ENCODE data around the gene STAT3.
A peak's percentile ranks its signal among the peaks of the same experiment; 100 is the strongest.
"Not testable (repeated sequence)": the region's sequence is repeated elsewhere in the genome, so short reads cannot be mapped to it uniquely, and the experiment has no call there.

STAT3 gene

DNA sequence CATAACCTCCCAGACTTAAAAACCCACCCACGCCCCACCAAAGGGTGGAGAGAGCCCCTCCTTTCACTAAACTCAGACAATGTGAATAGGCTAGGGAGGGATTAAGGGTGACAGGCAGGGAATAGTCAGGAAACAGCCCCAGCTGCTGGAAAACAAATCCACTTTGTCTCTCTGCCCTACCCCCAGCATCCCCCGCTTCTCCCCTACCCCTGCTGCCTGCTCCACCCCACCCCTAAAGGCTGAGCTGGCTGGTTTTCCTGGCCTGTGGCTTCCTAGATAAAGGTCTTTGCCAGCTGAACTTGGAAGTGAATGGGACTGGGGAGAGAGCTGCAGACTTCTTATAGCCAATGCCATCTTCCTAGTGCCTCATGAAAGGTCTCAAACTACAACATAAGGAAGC, 19.8 kb upstream of the STAT3 start:
- DNase-seq, result no peak

DNA sequence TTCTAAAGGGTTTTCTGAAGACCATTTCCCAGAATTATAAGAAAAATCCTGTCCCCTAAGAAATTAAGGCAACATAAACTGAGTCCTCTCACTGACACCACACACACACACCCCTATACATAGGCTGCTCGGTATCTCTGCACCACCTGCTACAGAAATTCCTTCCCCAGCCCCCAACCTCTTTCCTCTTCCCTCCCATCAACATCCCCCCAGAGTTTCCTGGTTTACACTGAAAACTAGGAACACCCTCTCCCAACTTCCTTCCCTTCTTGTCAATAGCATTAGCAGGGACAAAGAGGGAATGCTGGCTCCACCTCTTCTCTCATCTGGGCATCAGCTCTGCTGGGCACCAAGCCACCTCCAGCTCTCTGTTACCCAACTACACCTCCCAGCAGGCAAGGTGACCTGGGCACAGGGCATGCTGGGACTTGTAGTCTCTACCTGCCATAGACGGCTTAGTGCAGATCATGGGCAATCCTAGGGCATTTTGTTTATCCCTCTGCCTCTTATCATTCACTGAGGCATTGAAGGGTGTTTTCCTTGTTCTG, 19.1 kb upstream of the STAT3 start:
- DNase-seq, result peak; percentile 84

DNA sequence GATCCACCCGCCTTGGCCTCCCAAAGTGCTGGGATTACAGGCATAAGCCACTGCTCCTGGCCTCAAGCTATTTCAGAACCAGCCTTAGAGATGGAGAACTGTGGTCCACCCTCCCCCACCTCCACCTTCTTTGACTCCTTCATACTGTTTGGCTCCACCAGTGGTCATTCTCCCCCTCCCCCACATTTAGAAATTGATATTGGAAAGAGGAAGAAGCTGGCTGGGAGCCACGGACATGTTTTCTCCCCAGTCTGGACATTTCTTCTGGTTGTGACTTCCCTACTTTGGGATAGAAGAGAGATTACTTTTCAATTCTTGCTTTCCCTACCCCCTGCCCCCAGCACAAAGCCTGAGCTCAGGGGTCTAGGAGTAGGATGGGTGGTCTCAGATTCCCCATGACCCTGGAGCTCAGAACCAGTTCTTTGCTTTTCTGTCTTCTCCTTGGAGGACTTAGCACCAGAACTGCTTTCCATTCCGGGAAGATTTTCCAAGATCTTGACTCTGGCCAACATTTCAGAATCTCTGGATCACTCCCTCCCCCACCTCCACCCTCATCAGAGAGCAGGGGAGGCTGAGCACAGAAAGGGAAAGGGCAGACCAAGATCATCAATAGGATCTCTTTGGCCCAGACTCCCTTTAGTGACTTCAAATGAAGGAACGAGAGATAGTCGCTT, 18.5 kb upstream of the STAT3 start:
- DNase-seq, result no peak

- DNase-seq, result no peak
Measured at GRCh38 chr17:42405963-42406495, 17.8 kb upstream of the STAT3 start.

DNA sequence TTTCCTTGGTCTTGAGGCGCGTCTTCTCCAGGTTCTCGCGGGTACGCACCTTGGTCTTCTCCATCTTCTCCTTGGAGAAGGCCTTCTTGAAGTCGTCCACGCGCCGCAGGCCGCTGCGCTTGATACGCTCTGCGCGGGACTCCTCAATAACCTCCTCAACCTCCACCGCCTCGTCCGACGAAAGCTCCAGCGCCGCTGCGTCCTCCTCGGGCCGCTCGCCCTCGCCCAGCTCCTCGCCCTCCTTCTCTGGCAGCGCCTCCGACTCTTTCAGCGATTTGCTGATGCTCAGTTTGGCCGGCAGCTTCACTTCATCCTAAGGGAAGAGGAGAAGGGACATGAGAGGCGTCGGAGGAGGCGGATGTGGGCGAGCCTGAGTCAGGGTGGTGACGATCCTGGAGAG, 16.8 kb upstream of the STAT3 start:
- no peak for DNase-seq

DNA sequence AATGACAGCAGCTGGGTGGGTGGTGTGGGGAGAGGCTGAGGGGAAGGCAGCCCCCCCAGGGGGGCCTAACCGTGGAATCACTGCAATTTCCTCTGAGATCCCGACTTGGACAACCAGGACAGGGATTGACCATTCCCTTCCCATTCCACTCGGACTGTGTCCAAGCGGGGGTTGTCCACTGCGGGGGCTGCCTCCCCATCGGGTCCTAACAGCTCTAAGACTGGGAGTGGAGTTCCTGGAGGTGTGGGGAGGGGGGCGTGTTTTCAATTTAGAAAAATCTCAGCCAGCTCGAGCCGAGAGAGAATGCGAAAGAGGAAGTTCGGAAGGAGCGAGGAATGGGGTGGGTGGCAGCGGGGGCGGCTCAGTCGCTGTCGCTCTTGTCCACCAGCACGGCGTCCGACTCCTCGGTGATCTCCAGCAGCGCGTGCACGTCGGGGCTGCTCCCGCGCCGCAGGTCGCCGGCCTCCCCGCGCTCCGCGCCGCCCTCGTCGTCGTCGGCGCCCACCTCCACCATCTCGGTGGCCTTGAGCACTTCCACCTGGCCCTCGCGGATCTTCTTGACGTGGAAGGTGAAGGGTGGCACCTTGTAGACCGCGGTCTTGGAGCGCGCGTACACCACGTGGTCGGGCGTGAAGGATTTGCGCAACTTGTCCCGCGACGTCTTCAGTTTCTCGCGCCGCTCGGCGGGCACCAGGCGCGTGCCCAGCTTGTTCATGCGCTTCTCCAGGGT, 16.2 kb upstream of the STAT3 start:
- DNase-seq, result no peak

DNA sequence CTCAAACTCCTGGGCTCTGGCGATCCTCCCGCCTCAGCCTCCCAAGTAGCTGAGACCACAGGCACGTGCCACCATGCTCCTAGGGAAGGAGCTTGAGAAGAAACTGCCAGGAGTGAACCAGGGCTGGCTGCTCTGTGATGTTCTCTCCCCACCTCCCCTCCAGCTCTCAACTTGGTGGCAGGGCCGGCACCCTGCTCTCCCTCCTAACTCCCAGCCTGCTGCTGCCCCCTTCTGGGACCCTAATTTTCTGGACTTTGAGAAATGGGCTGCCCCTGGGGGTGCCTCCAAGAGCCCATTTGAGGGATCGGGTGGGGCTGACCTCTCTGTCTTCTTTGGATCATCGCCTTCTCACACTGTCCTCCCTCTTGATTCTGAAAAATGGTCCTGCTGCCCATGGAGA, 14.9 kb upstream of the STAT3 start:
- DNase-seq, result no peak

DNA sequence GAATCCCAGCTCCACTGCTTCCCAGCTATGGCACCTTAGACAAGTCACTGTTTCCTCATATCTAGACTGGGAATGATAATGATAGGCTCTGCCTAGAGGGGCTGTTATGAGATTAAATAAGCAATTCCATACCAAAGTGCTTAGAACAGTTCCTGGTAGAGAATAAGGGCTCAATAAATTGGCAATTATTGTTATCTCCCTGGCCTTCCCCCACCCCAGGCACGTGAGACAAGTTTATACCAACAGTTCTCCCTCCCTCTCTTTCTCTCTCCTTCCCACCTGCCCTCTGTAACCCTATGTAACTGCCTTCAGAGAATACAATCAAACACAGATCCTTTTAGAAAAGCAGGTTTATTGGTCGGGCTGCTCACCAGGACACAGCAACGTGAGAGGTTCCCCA, 13.9 kb upstream of the STAT3 start:
- DNase-seq, result no peak

GRCh38 chr17:42400844-42401375, 12.7 kb upstream of the STAT3 start:
- DNase-seq, result not testable (repeated sequence)

- DNase-seq, result no peak
Measured at GRCh38 chr17:42399948-42400843, 12.0 kb upstream of the STAT3 start.

GRCh38 chr17:42399121-42399520, 10.9 kb upstream of the STAT3 start:
- peak; percentile 89 for DNase-seq

GRCh38 chr17:42395601-42396000, 7.4 kb upstream of the STAT3 start:
- DNase-seq, result not testable (repeated sequence)

GRCh38 chr17:42394838-42395237, 6.6 kb upstream of the STAT3 start:
- no peak for DNase-seq

DNA sequence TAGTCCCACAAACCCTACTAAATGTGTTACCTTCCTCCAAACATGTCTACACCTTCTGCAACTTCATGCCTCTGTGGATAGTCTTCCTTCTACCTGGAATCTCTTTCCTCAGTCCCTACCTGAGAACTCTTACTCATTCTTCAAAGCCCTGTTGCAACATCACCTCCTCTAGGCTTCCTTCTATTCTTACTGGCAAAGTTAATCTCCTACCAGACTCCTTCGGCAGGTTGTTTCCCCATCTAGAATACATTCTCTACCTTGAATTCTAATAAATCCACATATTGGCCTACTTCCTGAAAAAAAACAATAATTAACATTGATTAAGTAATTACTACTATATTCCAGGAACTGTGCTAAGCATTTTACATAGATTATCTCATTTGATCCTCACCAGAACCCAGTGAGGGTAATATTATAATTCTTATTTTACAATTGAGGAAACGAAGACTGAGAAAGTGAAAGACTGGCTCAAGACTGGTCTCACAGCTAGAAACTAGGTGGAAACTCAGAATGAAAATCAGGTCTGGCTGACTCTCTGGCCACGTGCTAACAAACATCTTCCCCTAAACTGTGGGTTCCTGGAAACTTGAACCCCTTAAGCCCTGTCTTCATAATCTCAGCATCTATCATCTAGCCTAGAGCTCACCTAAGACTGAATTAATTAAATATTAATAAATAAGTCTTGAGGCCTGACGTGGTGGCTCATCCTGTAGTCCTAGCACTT, 4.6 kb upstream of the STAT3 start:
- DNase-seq, result no peak

DNA sequence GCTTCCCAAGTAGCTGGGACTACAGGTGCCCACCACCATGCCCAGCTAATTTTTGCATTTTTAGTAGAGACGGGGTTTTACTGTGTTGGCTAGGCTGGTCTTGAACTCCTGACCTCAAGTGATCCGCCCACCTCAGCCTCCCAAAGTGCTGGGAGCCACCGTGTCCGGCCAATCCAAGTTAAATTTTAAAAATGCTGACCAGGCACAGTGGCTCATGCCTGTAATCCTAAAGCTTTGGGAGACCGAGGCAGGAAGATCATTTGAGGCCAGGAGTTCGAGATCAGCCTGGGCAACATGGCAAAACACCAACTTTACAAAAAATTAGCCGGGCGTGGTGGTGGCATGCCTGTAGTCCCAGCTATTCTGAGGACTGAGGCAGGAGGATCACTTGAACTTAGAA, 3.2 kb upstream of the STAT3 start:
- not testable (repeated sequence) for DNase-seq

- no peak for DNase-seq
Measured at GRCh38 chr17:42389899-42390298, 1.7 kb upstream of the STAT3 start.

DNA sequence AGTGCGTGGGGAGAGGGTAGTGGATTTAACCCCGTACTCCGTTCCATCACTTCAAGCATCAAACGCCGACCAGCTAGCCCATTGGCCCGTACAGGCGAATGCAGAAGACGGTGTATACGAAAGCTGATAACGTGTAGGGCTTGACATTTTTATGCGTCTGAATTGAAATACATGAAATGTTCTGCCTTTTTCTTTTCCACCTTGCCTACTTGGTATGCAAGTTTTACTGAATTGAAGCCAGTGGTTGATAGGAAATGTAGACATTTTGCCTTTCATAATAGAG, 834 bp upstream of the STAT3 start:
- DNase-seq, result no peak

DNA sequence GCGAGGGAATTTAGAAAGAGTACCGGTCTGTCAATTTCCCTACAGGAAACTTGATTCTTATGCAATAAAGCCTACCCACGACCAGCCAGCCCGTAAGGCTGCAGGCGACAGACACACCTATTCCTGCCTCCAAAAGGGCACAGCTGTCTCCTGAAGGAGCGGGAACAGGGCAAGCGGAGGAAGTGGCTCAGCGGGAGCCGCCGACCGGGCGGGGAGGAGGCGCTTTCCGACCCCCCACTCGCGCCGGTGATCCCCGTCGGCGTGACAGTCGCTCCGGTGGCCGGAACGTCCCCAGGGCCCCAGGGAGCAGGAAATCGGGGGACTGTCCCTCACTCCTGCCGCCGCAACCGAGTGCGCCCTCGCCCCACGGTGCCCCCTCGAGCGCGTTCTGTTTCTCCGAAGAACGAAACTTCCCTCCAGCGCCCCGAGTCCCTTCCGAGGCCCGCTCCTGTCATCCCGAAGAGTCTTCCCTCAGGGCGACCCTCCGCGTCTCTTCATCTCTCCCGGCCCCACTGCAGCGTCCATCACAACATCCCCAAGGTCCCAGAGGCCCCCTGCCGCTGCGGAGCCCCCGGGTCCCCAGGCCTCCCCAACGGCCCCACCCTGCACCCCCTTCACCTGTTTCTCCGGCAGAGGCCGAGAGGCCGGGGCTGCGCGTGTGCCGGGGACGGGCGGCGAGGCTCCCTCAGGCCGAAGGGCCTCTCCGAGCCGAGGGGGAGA, 421 bp downstream of the STAT3 start:
- no peak for DNase-seq

DNA sequence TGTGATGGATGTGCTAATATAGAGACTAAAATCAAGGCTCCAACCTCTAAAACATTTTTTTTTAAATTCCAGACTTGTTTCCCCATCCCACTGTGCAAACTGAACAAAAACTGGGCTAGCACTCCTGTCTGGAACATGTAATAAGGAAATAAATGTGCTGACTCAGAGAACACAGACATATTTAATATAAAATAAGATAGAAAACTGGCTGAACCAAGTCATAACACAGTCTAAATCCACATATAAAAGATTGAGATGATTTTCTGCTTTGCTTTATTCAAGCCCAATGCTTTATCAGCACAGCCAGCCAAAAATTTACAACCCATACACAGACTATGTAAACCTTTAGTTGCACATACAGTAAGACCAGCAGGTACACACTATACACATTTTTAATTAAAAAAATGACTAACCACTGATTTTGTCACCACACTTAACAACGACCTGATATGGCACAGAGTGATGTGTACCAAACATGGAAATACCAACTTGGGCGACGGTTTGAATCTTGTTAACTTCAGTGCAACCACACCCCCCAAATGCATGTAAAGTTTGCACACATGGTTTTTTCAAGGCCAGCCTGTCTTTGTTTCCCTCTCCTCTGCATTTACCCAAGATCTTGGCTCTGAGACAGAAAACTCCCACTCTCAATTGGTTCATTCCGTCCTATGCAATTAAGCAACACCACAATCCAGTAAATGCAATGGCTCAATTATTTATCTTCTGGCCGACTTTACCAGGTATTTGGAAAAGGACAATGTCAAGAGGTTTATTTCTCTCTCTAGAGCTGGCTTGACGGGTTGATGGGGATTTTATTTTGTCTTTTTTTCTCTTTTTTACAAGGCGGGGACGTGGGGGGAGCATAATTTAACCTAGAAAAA, 1.2 kb downstream of the STAT3 start:
- no peak for DNase-seq

DNA sequence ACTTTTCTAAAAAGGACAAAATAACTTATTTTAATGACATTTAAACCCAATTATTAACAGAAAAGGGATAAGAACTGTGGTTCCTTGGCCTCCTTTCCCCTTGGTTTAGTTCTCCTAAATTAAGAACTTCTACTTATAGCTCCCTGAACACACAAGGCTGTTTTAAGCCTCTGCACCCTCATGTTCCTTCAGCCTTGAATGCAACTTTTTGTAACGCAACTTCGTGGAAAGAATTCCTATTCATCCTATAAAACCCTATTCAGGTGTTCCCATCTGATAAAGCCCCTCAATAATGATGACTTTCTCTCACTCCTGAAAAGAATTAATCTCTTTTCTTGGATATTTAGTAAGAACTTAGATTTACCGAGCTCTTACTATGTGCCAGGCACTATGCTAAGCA, 6.3 kb downstream of the STAT3 start:
- DNase-seq, result no peak

- DNase-seq, result no peak
Measured at GRCh38 chr17:42380935-42381334, 7.3 kb downstream of the STAT3 start.
